Hippocampal formation (tissue), 2 donors: ENCODE results near the gene FUS.
"Not testable (repeated sequence)": the region's sequence is repeated elsewhere in the genome, so short reads cannot be mapped to it uniquely, and the experiment has no call there.

Source experiments
- DNase-seq, 2 donors: peaks; one replicate each; lab custom pipeline; 2025; lab: John Stamatoyannopoulos, UW

Gene FUS

GRCh38 chr16:31186930-31187807, 7.2 kb downstream of the FUS start:
- no peak for DNase-seq

GRCh38 chr16:31187808-31188189, 7.9 kb downstream of the FUS start:
- DNase-seq = no peak

- DNase-seq = no peak
Measured at GRCh38 chr16:31188450-31189411, 8.8 kb downstream of the FUS start.

DNA sequence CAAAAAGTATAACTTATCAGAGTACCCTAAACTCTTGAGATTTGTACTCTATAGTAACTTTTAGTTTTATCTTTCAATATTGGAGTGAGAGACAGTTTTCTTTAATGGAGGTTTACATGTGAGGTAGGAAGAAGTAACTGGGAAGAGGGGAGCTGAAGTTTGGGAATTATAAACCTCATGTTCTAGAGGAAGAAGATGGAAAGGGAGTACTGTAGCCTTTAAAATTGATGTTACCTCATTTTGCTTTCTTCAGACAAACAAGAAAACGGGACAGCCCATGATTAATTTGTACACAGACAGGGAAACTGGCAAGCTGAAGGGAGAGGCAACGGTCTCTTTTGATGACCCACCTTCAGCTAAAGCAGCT, 9.5 kb downstream of the FUS start:
- no peak for DNase-seq

GRCh38 chr16:31190061-31190460, 10.1 kb downstream of the FUS start:
- no peak for DNase-seq

DNA sequence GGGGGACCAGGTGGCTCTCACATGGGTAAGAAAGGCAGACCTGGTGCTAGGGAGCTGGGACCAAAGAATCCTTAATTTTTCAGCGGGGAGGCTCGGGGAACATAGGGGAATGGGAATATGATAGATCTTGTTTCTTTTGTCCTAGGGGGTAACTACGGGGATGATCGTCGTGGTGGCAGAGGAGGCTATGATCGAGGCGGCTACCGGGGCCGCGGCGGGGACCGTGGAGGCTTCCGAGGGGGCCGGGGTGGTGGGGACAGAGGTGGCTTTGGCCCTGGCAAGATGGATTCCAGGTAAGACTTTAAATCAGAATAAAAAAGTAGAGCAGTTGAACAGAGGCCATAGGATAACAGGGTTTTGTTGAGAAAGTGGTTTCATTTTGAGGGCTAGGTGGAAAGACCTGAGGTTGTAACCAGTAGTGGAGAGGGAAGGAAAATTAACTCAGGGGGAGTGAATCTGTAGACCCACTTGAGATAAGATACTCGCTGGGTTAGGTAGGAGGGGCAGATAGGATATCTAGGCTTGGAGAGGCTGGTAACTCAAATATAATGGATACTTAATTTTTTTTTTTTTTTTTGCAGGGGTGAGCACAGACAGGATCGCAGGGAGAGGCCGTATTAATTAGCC, 11.0 kb downstream of the FUS start:
- no peak for DNase-seq

DNA sequence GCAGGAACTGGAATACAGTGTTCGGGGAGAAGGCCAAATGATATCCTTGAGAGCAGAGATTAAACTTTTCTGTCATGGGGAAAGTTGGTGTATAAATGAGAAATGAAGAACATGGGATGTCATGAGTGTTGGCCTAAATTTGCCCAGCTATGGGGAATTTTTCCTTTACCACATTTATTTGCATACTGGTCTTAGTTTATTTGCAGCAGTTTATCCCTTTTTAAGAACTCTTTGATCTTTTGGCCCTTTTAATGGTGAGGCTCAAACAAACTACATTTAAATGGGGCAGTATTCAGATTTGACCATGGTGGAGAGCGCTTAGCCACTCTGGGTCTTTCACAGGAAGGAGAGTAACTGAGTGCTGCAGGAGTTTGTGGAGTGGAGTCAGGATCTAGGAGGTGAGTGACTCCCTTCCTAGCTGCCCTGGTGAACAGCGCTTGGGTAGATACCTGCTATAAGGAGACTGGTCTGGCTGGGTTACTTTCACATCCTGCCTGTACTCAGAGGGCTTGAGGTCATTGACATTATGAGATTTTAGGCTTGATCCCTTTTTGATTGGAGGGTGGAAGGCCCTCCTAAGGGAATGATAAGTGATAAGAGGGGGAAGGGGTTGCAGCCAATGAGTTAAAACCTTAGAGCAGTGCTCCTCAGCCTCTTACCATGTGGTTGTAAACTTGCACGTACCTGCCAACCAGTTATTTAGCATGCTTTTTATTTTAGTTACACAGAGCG, 11.9 kb downstream of the FUS start:
- no peak for DNase-seq

DNA sequence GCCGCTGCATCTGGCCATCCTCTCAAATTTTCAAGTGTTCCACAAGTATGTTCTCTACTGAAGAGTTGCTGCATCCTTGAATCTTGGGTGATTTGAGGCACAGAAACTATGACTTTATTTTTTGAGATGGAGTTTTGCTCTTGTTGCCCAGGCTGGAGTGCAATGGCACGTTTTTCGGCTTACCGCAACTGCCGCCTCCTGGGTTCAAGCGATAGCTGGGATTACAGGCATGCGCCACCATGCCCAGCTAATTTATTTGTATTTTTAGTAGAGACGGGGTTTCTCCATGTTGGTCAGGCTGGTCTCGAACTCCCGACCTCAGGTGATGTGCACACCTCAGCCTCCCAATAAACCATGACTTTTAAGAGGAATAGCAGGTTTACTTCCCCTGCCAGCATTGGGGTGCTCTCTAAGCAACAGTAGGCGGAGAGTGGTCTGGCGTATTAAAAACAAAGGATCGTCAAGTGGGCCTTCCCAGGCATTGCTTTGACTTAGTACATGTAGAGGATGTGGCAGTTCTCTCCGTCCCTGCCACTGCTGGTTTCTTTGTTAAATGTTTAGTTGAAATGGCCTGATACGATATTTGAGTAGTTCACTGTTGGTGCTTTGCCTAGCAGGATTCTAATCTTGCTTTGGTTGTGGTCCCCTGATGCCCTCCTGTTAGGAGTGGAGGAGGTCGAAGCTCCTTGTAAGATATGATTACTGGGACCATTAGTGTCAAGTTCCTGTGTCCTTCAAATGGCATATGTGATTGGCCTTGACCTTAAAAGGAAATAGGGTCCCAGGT, 13.1 kb downstream of the FUS start:
- DNase-seq = no peak

- no peak for DNase-seq
Measured at GRCh38 chr16:31193874-31194273, 13.9 kb downstream of the FUS start.

DNA sequence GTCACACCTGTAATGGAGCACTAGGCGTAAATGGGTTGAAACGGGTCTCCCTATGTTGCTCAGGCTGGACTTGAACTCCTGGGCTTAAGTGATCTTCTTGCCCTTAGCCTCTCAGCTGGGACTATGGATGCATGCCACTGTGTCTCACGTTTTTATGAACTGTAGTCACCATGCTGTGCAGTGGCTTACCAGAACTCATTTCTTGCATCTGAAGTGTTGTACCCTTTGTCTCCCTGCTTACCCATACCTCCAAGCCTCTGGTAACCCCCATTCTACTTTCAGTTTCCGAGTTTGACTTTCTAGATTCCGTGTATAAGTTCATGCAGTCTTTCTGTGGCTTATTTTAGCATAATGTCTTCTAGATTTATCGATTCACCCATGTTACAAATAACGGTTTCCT, 15.0 kb downstream of the FUS start:
- DNase-seq = no peak

DNA sequence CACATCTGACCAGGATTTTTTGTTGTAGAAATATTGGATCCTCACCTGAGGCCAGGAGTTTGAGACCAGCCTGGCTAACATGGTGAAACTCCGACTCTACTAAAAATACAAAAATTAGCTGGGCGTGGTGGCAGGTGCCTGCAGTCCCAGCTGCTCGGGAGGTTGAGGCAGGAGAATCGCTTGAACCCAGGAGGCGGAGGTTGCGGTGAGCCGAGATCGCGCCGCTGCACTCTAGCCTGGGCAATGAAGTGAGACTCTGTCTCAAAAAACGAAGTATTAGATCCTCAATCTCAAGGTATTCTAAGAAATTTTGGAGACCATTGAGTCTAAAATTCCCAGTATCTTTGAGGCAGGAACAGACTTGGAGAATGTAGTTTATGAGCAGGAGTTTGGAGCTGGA, 15.9 kb downstream of the FUS start:
- DNase-seq = not testable (repeated sequence)

DNA sequence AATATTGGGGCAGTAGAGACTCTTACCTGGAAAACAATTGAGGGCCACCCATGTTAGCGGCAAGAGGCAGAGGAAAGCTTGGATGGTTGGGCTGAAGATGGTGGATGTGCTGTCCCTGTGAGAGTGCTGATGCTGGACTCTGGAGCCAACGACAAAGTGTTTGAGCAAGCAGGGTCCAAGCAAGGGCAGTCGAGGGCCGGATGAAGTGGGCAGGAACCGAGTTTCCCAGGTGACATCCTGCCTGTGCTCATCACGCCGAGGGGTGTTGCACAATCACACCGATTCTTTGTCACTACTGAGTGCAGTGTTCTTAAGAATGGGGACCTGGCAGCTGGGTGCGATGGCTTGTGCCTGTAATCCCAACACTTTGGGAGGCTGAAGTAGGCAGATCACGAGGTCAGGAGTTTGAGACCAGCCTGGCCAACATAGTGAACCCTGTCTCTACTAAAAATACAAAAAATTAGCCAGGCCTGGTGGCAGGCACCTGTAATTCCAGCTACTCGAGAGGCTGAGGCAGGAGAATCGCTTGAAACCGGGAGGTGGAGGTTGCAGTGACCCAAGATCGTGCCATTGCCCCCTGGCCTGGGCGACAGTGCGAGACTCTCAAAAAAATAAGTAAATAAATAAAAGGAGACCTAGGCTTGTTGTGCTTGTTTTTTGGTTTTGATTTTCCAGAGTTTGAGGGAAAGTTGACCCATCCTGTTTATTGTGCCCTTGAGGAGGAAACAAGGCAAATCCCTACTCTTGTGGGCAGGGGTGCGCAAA, 16.6 kb downstream of the FUS start:
- no peak for DNase-seq

DNA sequence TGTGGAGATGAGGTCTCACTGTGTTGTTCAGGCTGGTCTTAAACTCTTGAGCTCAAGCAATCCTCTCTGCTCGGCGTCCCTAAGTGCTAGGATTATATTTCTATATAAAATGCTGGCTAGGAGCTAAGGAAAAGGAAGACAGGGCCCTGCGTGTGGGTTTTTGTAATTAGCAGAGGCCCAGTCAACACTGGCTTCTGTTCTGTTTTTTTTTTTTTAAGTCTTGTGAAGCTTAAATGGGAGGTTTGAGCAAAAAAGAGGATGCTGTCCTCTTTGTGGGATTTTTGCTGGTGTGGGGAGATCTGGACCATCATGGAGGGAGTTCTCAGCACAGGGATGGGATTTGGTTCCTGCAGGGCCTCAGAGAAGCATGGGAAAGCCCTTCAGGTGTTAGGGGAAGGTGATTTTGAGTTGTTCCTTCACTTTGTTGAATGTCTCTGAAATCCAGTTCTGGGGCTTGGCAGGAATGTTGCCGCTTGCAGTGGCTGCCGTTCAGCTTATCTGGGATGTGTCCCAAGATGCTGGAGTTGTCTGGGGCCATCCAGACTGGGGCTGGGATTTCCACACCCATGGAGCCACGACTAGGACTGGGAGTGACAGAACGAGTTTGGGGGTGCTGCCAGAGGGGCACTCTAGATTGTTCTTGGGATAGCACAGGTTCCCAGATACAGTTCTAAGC, 18.4 kb downstream of the FUS start:
- no peak for DNase-seq

- DNase-seq = no peak
Measured at GRCh38 chr16:31199430-31200041, 19.6 kb downstream of the FUS start.

GRCh38 chr16:31200111-31200510, 20.2 kb downstream of the FUS start:
- not testable (repeated sequence) for DNase-seq

DNA sequence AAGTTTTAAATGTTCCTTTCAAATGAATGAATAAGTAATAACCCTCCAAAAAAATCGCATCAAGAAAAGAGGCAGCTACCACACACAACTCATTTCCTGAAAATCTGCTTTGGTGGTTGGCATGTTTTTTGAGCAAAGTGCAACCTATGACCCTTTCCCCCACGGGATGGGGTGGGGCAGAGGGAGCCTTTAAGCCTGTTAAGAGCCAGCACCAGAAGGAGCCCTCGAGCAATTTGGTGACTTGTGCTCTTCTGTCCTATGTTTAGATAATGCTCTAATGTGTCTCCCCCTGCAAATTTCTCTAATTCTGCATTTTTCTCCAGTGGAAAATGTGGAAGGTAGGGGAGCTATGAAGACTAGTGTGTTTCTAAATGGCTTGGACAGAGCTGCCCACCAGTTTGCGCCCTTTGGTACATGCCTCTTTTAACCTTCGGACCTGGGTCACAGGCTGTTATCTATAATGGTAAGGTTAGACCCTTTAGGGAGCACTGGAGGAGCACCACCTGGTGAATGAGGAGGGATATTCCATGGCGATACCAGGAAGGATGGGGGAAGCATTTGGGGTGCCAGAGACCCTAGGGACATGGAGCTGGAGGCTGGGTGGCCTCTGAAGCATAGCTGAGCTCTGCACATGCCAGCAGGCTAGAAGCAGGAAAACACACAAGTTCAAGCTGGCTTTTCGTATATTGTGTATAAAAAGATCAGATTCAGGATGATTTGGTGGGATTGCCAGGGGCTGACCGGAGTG, 21.1 kb downstream of the FUS start:
- DNase-seq = no peak

DNA sequence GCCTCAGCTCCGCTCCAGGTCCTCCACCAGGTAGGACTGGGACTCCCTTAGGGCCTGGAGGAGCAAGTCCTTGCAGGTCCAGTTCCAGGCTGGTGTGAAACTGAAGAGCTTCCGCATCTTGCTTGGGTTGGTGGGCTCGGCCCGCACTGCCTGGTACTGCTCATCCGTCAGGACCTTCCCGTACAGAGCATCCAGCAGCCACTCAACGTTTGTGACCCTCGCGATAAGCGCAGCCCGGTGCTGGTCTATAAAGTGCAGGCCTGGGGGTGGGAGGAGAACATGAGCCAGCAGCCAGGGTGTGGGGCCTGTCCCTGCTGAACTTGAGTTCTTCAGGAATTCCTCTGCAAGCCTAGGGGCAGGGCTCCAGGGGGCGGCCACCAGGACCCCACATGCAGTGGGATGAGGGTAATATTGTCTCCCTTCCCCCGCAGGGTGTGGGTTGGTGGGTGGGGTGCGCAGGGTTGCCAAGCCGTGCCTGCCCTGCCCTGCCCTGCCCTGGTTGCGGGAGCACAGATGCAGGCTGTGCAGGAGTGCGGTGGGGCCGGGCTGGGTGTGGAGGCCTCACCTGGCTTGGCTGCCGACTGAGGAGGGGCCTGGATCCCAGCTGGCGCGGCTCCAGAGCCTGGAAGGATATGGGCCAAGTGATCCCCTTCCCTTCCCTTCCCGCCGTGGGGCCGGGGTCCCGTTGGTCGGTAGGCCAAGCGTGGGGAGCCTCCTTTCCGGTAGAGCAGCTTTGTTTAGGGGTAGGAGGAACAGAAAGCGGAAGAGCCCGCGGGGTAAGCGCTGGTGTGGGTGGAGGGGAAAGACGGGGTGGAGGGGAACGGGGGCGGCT, 21.9 kb downstream of the FUS start:
- DNase-seq = no peak
